PC-9 (cell line): ENCODE measurements around the gene BSND. TPM values are rescaled to one million over a fixed set of nuclear protein-coding genes. Genes with fewer than 3 reads are reported as not detected.
A peak's percentile ranks its signal among the peaks of the same experiment; 100 is the strongest.

Experiments
- BruUV-seq: library from RNA; stranded (reverse); fragments of 400-500 nt; replicated peaks from 2 replicates; lab custom pipeline; 2021; lab: Mats Ljungman, UMichigan
- CTCF ChIA-PET: fragments of 300-600 bp; sonication (Branson Sonifier 250); formaldehyde crosslinking; loops from one replicate; lab custom pipeline; 2022; ENCODE audit warnings: antibody characterized with exemption; lab: Charles Lee
- POLR2A ChIA-PET: fragments of 300-600 bp; sonication (Branson Sonifier 250); formaldehyde crosslinking; loops from one replicate; lab custom pipeline; 2022; ENCODE audit warnings: antibody characterized with exemption; ENCODE audit not compliant: unreplicated experiment; lab: Charles Lee
- DNase-seq, 2 experiments: peaks; one replicate each; pipeline versions ENCODE4 v3.0.0 to v3.0.0-alpha.2; 2015 to 2022; ENCODE audit warnings: mixed read lengths in 1 of 2
- H2AFZ ChIP-seq: fragments of 200-600 bp; sonication (generic); 2 replicates; pipeline ENCODE4 v1.8.1; 2017; ENCODE audit warnings: antibody characterized with exemption
- H3F3A ChIP-seq: fragments of 200-600 bp; sonication (generic); 2 replicates; pipeline ENCODE4 v1.8.1; 2017; ENCODE audit warnings: antibody characterized with exemption, mild to moderate bottlenecking, low read depth; ENCODE audit not compliant: insufficient read depth
- H3K27ac ChIP-seq: fragments of 200-600 bp; sonication (generic); 2 replicates; pipeline ENCODE4 v1.6.1; 2016; ENCODE audit warnings: mixed run types
- H3K27me3 ChIP-seq: fragments of 200-600 bp; sonication (generic); 2 replicates; pipeline ENCODE4 v1.6.1; 2016; ENCODE audit warnings: low read depth, mixed run types; ENCODE audit not compliant: insufficient read depth
- H3K36me3 ChIP-seq: fragments of 200-600 bp; sonication (generic); 2 replicates; pipeline ENCODE4 v1.6.1; 2016; ENCODE audit warnings: low read depth, mixed run types
- H3K4me1 ChIP-seq: fragments of 200-600 bp; sonication (generic); replicated peaks from 2 replicates; pipeline ENCODE4 v1.6.1; 2016; ENCODE audit warnings: mixed run types; ENCODE audit not compliant: insufficient read depth
- H3K4me2 ChIP-seq: fragments of 200-600 bp; sonication (generic); 2 replicates; pipeline ENCODE4 v1.6.1; 2017; ENCODE audit warnings: mixed run types
- H3K4me3 ChIP-seq: fragments of 200-600 bp; sonication (generic); 2 replicates; pipeline ENCODE4 v1.6.1; 2016; ENCODE audit warnings: mixed run types
- H3K79me2 ChIP-seq: fragments of 200-600 bp; sonication (generic); 2 replicates; pipeline ENCODE4 v1.6.1; 2017; ENCODE audit warnings: low read depth, mixed run types
- H3K9me2 ChIP-seq: fragments of 200-600 bp; sonication (generic); 2 replicates; pipeline ENCODE4 v1.8.1; 2017; ENCODE audit warnings: mild to moderate bottlenecking; ENCODE audit not compliant: insufficient read depth
- H3K9me3 ChIP-seq: fragments of 200-600 bp; sonication (generic); 2 replicates; pipeline ENCODE4 v1.8.1; 2016; ENCODE audit warnings: low read depth; ENCODE audit not compliant: insufficient read depth
- H4K20me1 ChIP-seq: fragments of 200-600 bp; sonication (generic); 2 replicates; pipeline ENCODE4 v1.8.1; 2017; ENCODE audit not compliant: insufficient read depth
- EZH2 ChIP-seq: fragments of 200-600 bp; sonication (generic); IDR thresholded peaks from 2 replicates; pipeline ENCODE4 v1.8.0; 2017; ENCODE audit warnings: antibody characterized with exemption, low read depth
- intact Hi-C: fragments of 100-400 bp; cut with micrococcal nuclease; formaldehyde crosslinking; loops from one replicate; pipeline ENCODE4 v1.10.0; 2022; ENCODE audit not compliant: unreplicated experiment
- total RNA-seq: library from RNA; stranded (reverse); gene quantifications from 2 replicates; pipeline ENCODE4 v1.2.3, GENCODE V29; 2021
- TF ChIP-seq, protein P1 (sequence below): fragments of 200-600 bp; sonication (generic); conservative IDR thresholded peaks from 2 replicates; pipeline ENCODE4 v1.6.1; 2017; ENCODE audit warnings: mixed run types, antibody characterized with exemption, mild to moderate bottlenecking, moderate library complexity

The BSND gene
- total RNA-seq, 1 experiment from 2014 or later, result 0.09 TPM

DNA sequence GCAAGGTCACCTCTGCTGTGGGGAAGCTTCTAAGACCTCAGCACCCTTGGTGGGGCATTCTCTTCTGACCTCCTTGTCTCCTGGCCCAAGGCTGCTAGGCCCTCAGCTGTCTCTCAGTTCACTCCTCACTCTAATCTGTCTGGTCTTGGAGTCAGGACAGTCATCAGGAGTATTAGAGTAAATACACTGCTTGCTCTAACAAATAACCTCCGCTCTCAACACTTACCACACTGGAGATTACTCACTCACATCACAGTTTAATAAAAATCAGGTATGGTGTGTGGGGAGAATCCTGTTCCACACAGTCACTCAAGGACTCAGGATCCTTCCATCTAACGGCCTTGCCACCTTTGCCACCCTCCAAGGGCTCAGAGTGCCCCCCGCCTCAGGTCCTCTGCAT lies 44.9 kb upstream of the BSND start:
- Histone ChIP-seq H3K27ac (no peak overlapping the region), H3K36me3 (0 out of 2 replicates have a peak, but pooled peaks cover 3% of the 10 kb centered on the region), H3K9me2 (no peaks in the 10 kb centered on the region), H3K79me2 (no peaks in the 10 kb centered on the region), H3K4me3 (no peak overlapping the region), H3K9me3 (0 out of 2 replicates have a peak, but pooled peaks cover 10% of the 10 kb centered on the region), H3K4me1 (peaks cover 61% of the 10 kb centered on the region), H3F3A (peaks cover 33% of the 10 kb centered on the region; the same call in 1 of the 2 replicates), H3K4me2 (no peak overlapping the region; the same call in 1 of the 2 replicates), H4K20me1 (no peaks in the 10 kb centered on the region), H3K27me3 (no peaks in the 10 kb centered on the region), H2AFZ (no peak overlapping the region)
- ChIA-PET POLR2A (no interaction called here), CTCF (no interaction called here)
- TF ChIP-seq EZH2, result no peak
- intact Hi-C loops, result no loop called here
- no peak for DNase-seq
- BruUV-seq, result no TSS peak

DNA sequence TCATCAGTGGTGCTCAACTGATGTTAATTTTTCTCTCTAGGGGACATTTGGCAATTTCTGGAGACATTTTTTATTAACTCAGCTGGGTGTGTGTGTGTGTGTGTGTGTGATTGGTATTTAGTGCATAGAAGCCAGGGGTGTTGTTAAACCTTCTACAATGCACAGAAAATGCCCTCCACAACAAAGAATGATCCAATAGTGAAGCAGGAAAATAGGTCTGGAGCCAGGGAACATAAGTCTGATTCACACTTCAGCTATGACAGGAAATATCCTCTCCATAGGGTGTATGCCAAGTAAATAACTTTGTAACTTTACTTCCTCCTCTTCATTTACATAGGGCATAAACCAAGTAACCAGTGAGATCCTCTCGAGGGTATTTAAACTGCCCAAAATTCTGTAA lies 43.4 kb upstream of the BSND start:
- TF ChIP-seq, protein P1, sequence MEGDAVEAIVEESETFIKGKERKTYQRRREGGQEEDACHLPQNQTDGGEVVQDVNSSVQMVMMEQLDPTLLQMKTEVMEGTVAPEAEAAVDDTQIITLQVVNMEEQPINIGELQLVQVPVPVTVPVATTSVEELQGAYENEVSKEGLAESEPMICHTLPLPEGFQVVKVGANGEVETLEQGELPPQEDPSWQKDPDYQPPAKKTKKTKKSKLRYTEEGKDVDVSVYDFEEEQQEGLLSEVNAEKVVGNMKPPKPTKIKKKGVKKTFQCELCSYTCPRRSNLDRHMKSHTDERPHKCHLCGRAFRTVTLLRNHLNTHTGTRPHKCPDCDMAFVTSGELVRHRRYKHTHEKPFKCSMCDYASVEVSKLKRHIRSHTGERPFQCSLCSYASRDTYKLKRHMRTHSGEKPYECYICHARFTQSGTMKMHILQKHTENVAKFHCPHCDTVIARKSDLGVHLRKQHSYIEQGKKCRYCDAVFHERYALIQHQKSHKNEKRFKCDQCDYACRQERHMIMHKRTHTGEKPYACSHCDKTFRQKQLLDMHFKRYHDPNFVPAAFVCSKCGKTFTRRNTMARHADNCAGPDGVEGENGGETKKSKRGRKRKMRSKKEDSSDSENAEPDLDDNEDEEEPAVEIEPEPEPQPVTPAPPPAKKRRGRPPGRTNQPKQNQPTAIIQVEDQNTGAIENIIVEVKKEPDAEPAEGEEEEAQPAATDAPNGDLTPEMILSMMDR, result no peak
- TF ChIP-seq EZH2, result no peak
- Histone ChIP-seq H3K9me2 (no peaks in the 10 kb centered on the region), H3K4me3 (no peak overlapping the region), H3K9me3 (0 out of 2 replicates have a peak, but pooled peaks cover 10% of the 10 kb centered on the region), H3K79me2 (no peaks in the 10 kb centered on the region), H3K27ac (peak overlapping the region; percentile 68), H3K4me1 (peaks cover 57% of the 10 kb centered on the region), H4K20me1 (no peaks in the 10 kb centered on the region), H2AFZ (peak overlapping the region; percentile 68; the same call in 1 of the 2 replicates), H3K27me3 (no peaks in the 10 kb centered on the region), H3F3A (peaks cover 33% of the 10 kb centered on the region; the same call in 1 of the 2 replicates), H3K36me3 (0 out of 2 replicates have a peak, but pooled peaks cover 4% of the 10 kb centered on the region), H3K4me2 (peak overlapping the region; percentile 35)
- CTCF ChIA-PET, result no interaction called here
- intact Hi-C loops, result no loop called here
- BruUV-seq, result no TSS peak
- DNase-seq, result peak in 1 of 2 experiments; percentile 93
- POLR2A ChIA-PET, result no interaction called here

DNA sequence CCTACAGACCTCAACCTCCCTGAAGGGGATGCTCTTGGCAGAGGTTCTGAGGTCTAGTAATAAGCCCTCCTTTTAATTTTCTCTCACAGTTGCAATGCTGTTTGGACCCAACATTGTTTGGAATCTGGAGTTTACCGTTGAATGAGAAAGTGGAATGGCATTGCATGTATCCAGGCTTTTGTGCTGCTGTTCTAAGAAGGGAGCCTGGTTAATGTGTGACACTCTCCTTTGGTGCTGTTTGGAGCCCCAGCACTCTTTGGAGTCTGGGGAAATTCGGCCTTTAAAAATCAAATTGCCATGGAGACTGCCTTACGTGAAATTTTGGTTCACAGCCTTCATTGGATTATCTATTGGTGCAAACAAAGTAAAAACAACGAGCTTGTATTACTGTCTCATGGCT lies 42.0 kb upstream of the BSND start:
- Histone ChIP-seq H3K9me3 (0 out of 2 replicates have a peak, but pooled peaks cover 10% of the 10 kb centered on the region), H2AFZ (no peak overlapping the region), H3K27ac (no peak overlapping the region), H3F3A (peaks cover 33% of the 10 kb centered on the region; the same call in 1 of the 2 replicates), H3K4me1 (peaks cover 50% of the 10 kb centered on the region), H3K27me3 (no peaks in the 10 kb centered on the region), H3K4me3 (no peak overlapping the region), H3K9me2 (no peaks in the 10 kb centered on the region), H3K79me2 (no peaks in the 10 kb centered on the region), H3K36me3 (0 out of 2 replicates have a peak, but pooled peaks cover 4% of the 10 kb centered on the region), H4K20me1 (no peaks in the 10 kb centered on the region), H3K4me2 (no peak overlapping the region)
- ChIA-PET POLR2A (interaction anchor here (0.6 to 0.7 kb wide), 2 partner anchors 191 to 940 kb away, joined by 3 to 4 read pairs; no protein-coding TSS in a partner anchor), CTCF (interaction anchor here (0.6 kb wide), 1 partner anchor 34 kb away, joined by 3 read pairs; no protein-coding TSS in a partner anchor)
- intact Hi-C loops, result no loop called here
- no TSS peak for BruUV-seq
- TF ChIP-seq EZH2, result no peak
- TF ChIP-seq, protein P1, result no peak
- DNase-seq, result no peak
